Midbrain (tissue), 1 donor: ENCODE results near the gene SYCP2L.
"Not testable (repeated sequence)": the region's sequence is repeated elsewhere in the genome, so short reads cannot be mapped to it uniquely, and the experiment has no call there.

Experiments used
- DNase-seq: peaks from one replicate; lab custom pipeline; 2025; lab: John Stamatoyannopoulos, UW

The SYCP2L gene

DNA sequence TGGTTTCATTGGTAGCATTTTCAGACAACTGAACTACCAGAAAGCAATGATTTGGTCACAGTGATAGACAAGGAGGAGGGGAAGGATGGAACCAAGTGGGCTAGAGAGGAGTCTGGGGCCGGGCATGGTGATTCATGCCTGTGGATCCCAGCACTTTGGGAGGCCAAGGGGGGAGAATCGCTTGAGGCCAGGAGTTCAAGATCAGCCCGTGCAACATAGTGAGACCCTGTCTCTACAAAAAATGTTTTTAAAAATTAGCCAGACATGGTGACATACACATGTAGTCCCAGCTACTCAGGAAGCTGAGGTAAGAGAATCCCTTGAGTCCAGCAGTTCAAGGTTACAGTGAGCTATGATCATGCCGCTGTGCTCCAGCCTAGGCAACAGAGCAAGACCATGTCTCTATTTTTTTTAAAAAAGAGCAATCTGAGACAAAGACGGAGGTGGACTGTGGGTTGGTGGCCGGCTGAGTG lies 70.6 kb downstream of the SYCP2L start:
- DNase-seq = no peak

DNA sequence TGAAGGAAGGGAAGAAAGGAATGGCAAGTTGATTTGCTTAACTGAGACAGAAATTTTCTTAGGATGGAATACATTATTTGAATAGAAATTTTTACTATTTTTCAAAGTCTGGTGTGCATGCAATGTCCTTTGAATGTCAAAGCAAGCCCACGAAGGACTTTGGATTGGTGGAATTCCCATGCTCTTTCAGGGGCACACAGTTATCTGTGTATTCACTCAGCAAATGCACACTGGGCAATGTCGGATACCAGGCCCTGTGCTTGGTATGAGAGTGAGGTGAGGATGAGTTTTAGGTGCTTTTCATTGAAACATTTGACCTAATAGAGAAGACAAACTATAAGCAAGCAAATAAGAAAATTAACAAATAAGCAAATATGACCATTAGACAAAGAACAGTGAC lies 73.3 kb downstream of the SYCP2L start:
- no peak for DNase-seq

DNA sequence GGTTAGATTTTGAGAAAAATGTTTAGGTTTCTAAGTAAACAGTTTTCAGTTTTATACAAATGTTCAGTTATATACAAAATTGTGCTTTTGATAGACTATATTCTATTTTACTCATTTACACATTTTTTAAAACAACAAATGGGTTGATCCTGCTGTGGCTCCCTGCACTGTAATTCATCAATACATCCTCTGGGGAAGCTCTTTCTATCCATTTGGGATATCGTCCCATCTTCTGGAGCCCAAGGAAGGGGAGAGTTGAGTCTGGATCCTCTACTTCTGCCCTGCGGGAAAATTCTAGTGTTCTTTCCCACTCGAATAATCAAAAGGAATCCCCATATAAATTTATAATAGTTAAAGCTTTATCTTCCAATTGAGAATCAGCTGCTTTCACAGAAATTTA lies 75.0 kb downstream of the SYCP2L start:
- no peak for DNase-seq

DNA sequence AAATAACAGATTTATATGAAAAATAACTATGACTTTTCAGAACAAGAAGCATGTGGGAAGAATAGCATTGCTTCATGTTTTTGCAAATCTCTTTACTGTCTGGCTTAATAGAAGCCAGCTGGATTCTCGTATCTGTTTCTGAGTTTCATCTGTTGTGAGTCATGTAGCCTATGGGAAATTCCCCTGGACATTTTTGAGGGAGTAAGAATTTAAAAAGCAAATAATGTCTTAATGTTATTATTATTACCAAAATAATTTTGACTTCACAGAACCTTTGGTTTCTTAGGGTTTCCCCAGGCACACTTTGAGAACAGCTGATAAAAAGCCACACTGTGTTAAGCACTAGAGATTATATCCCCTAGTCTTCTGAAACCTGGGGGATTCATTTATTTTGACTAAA lies 75.8 kb downstream of the SYCP2L start:
- DNase-seq = no peak

DNA sequence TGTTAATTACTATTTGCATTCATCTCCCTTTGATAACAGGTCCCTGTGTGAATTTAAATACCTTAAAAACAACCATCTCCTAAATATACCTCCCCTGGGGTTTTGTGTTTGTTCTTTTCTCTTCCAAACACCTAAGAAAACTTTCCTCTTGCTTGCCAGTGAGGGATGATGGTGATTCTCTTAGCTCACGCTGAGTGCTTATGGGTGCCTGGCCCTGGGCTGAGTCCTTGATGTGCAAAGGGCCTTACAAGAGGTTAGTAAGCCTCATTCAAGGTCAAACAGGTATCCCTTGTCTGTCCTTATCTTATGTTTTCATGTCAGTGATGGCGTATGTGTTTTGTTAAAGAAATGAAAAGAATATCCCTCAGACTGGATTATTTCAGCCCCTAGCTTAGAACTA lies 76.3 kb downstream of the SYCP2L start:
- DNase-seq = no peak

DNA sequence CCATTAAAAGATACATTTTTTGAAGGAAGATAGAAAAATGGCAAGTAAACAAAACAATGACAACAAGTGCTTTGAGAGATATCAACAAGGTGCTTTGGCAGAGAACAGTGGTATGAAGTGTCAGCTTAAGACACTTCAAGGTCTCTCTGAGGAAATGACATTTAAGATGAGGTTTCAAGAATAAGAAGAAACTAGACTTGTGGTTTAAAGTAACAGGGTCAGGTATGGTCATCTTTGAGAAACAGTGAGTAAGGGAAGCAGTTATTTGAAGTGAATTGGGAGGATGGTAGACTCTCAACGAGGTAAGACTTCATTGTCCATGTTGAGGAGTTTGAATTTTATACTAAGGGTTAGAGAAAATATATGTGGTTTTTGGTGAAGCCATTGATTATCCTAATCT lies 77.8 kb downstream of the SYCP2L start:
- DNase-seq = no peak

DNA sequence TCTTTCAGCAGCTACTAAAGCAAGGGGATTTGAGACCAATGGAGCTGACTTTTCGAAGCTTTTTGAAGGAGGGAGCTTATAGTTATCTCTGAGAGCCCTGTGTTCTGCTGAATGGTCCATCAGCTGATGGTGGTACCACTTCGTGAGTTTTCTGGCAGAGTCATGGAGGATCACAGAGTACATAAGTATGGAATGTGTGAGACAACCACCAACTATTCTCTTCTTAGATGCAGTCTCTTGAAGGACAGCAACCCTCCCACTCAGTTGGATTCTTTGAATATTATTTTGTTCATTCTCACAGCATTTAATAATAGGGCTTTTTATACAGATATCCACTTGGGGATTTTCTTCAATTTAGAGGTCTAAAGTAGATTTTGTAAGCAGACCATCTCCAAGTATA lies 81.9 kb downstream of the SYCP2L start:
- no peak for DNase-seq

DNA sequence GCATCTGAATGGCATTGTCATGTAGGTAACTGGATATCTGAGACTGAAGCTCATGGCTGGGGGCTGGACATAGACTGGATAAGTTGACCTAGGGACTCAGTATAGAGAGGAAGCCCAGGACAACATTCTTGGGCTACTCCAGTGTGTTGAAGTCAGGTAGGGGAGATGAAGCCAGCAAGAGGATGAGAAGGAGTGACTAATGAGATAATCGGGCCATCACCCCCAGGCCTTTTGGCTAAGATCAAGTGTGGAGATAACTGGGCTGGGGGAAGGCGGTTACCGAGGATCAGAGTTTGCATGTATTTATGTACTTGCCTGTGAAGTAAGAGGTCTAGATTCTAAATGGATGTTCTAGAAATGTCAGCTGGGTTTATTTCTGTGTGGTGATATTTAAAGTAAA lies 83.9 kb downstream of the SYCP2L start:
- no peak for DNase-seq

- DNase-seq = no peak
Observed at GRCh38 chr6:10972196-10972595, 85.3 kb downstream of the SYCP2L start.

DNA sequence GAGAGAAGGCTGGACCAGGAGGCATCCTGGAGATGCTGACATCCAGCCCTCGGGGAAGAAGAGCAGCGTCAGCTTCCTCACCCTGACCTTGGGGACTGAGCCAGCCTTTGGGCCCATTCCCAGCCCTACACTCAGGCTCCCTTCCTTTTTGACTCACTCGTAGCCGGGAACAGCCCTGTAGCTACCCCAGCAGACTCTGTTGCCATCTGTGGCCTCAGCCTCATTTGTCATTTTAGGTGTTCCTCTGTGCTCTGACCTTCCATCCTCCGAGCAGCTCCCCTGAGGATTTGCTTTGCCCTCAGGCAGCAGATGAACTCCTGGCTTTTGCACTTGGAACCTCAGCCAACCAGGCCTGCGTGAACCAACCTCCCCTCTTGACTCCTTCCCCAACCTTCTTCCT lies 89.7 kb downstream of the SYCP2L start:
- no peak for DNase-seq

- DNase-seq = no peak
Observed at GRCh38 chr6:10977231-10977968, 90.5 kb downstream of the SYCP2L start.

- no peak for DNase-seq
Observed at GRCh38 chr6:10979603-10980002, 92.8 kb downstream of the SYCP2L start.

- no peak for DNase-seq
Observed at GRCh38 chr6:10981409-10981808, 94.6 kb downstream of the SYCP2L start.

- DNase-seq = not testable (repeated sequence)
Observed at GRCh38 chr6:10984959-10985358, 98.1 kb downstream of the SYCP2L start.

- DNase-seq = no peak
Observed at GRCh38 chr6:10989587-10989986, 102.7 kb downstream of the SYCP2L start.

- DNase-seq = peak; percentile 13
Observed at GRCh38 chr6:10991115-10991514, 104.3 kb downstream of the SYCP2L start.

DNA sequence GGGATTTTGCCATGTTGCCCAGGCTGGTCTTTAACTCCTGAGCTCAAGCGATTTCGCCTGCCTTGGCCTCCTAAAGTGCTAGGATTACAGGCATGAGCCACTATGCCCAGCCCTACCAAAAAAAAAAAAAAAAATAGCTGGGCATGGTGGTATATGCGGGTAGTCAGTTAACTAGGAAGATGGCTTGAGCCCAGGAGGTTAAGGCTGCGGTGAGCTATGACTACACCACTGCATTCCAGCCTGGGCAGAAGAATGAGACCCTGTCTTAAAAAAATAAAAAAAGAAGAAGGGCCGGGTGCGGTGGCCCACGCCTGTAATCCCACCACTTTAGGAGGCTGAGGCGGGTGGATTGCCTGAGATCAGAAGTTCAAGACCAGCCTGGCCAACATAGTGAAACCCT lies 107.0 kb downstream of the SYCP2L start:
- DNase-seq = no peak

DNA sequence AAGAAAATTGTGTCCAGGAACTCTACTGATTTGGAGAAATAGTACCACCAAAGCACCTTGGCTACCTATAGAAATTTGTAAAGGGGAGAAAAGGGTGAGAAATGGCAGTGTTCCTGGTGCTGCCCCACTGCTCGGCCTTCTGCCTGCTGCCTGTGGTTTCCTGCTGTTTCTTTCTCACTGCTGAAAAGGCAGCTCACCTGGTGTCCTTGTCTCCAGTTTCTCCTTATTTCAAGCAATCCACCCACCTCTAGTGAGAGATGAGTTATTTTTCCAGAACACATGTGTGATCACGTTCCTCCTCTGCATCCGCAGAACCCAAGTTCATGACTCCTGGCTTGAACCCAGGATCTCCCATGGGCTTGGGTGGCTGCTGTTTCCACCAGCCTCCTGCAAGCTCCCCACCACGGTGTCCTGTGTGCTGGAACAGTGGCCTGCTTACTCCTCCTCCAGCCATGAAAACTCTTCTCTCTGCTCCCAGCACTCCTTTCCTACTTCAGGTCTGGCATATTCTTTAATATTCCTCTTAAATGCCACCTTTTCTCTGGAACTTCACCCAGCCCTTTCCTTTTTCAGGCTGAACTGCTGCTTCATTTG lies 108.4 kb downstream of the SYCP2L start:
- no peak for DNase-seq

GRCh38 chr6:10999994-11000393 lies 113.1 kb downstream of the SYCP2L start:
- no peak for DNase-seq

DNA sequence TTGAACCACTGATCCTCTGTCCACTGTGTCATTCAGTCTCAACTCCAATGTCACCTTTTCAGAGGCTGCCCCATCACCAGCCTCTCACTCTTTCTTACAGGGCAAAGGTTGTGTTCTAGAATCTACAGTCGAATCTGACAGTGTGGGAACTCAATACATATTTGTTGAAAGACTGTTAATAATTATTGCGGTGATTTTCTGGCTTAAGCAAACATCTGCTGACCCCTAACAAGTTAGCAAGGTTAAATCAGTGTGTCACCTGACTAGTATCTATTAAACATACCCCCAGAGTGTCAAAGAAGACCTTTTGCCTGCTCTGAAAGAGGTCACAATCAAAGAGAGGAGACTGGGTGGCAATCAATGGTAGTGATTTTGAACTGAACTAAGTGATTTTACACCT lies 115.3 kb downstream of the SYCP2L start:
- no peak for DNase-seq

DNA sequence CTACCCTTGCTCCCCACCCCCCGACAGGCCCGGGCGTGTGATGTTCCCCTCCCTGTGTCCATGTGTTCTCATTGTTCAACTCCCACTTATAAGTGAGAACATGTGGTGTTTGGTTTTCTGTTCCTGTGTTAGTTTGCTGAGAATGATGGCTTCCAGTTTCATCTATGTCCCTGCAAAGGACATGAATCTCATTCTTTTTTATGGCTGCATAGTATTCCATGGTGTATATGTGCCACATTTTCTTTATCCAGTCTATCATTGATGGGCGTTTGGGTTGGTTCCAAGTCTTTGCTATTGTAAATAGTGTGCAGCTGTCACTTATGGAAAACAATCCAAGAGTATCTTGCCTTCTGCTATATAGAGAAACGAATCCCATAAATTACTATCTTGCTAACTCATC lies 116.4 kb downstream of the SYCP2L start:
- not testable (repeated sequence) for DNase-seq

DNA sequence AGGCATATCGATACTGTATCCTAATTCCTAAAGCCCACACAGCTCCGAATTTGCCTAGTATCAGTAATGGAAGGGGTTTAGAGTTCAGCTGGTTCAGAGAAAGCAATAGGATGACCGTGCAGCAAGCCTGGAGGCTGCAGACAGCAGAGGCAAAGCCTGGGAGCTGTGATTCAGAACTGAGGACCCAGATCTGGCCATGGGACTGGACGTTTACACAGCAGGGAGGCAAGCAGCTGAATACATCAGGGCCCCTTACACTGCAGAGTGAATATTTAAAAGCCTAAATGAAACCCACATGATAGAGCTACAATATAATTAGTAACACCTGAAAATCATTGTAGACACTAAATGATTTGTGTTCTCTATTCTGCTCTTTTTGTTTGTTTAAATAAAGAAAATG lies 119.2 kb downstream of the SYCP2L start:
- no peak for DNase-seq

GRCh38 chr6:11007715-11008608 lies 121.1 kb downstream of the SYCP2L start:
- no peak for DNase-seq
